HepG2 (cell line): ENCODE results near the gene PANK2. TPM values are rescaled to one million over a fixed set of nuclear protein-coding genes. Genes with fewer than 3 reads are reported as not detected.

Experiments
- AGO2 ChIP-seq: fragments of 200-400 bp; formaldehyde crosslinking; optimal IDR thresholded peaks from 2 replicates; pipeline ENCODE3; 2017; ENCODE audit warnings: mild to moderate bottlenecking, low read depth, low read length, moderate library complexity
- AHR ChIP-seq: IDR thresholded peaks from 2 replicates; pipeline ENCODE4 v1.6.1; 2018; ENCODE audit warnings: missing genetic modification reagents, missing compliant biosample characterization
- DMAP1 ChIP-seq: IDR thresholded peaks from 2 replicates; pipeline ENCODE4 v1.6.1; 2016
- MIXL1 ChIP-seq: IDR thresholded peaks from 2 replicates; pipeline ENCODE4 v1.6.1; 2016
- NFKB2 ChIP-seq: sonication (generic); formaldehyde crosslinking; IDR thresholded peaks from 2 replicates; pipeline ENCODE4 v1.4.0; 2020; ENCODE audit warnings: missing genetic modification reagents, borderline replicate concordance
- POLR2A ChIP-seq, 2 experiments: IDR thresholded peaks; 2 replicates each; pipeline ENCODE4 v1.6.1; 2011; ENCODE audit warnings: low read depth in 2 of 2, low read length in 2 of 2, mild to moderate bottlenecking in 1 of 2, moderate library complexity in 1 of 2; ENCODE audit not compliant: insufficient read depth in 1 of 2
- RFX1 ChIP-seq: fragments of 450-650 bp; IDR thresholded peaks from 2 replicates; pipeline ENCODE4 v1.6.1; 2017
- SAFB2 ChIP-seq: sonication (generic); formaldehyde crosslinking; IDR thresholded peaks from 2 replicates; pipeline ENCODE4 v1.5.1; 2020; ENCODE audit warnings: missing genetic modification reagents, low read depth, mild to moderate bottlenecking, borderline replicate concordance
- SATB2 ChIP-seq: sonication (generic); formaldehyde crosslinking; IDR thresholded peaks from 2 replicates; pipeline ENCODE4 v1.5.0; 2020; ENCODE audit warnings: missing genetic modification reagents
- SMARCC2 ChIP-seq: fragments of 450-650 bp; IDR thresholded peaks from 2 replicates; pipeline ENCODE4 v1.6.1; 2017; ENCODE audit warnings: antibody characterized with exemption, mild to moderate bottlenecking
- SOX13 ChIP-seq, 3 experiments: fragments of 450-650 bp in 1 of 3; sonication (generic) in 1 of 3; formaldehyde crosslinking in 1 of 3; IDR thresholded peaks in 2 of 3; conservative IDR thresholded peaks in 1 of 3; 2 replicates each; pipeline versions ENCODE4 v1.5.0 to v1.6.1; 2016 to 2020; ENCODE audit warnings: antibody characterized with exemption in 1 of 3, mild to moderate bottlenecking in 1 of 3, missing compliant biosample characterization in 1 of 3, missing genetic modification reagents in 1 of 3, moderate library complexity in 1 of 3
- STAT6 ChIP-seq: sonication (generic); formaldehyde crosslinking; IDR thresholded peaks from 2 replicates; pipeline ENCODE4 v1.4.0; 2020; ENCODE audit warnings: missing genetic modification reagents, mild to moderate bottlenecking, borderline replicate concordance
- TBP ChIP-seq: sonication (generic); formaldehyde crosslinking; IDR thresholded peaks from 2 replicates; pipeline ENCODE4 v1.5.0; 2020; ENCODE audit warnings: missing genetic modification reagents
- THYN1 ChIP-seq: sonication (generic); formaldehyde crosslinking; IDR thresholded peaks from 2 replicates; pipeline ENCODE4 v1.8.1; 2023; ENCODE audit warnings: low read depth, mild to moderate bottlenecking, moderate library complexity, missing genetic modification reagents, borderline replicate concordance
- ZFY ChIP-seq: sonication (generic); formaldehyde crosslinking; IDR thresholded peaks from 2 replicates; pipeline ENCODE4 v1.4.0; 2020; ENCODE audit warnings: missing genetic modification reagents
- ZNF263 ChIP-seq: sonication (generic); formaldehyde crosslinking; IDR thresholded peaks from 2 replicates; pipeline ENCODE4 v1.4.0; 2020; ENCODE audit warnings: missing genetic modification reagents
- ZNF710 ChIP-seq: sonication (generic); formaldehyde crosslinking; IDR thresholded peaks from 2 replicates; pipeline ENCODE4 v1.5.0; 2020; ENCODE audit warnings: mild to moderate bottlenecking, missing genetic modification reagents, borderline replicate concordance
- ZNF720 ChIP-seq: sonication (generic); formaldehyde crosslinking; IDR thresholded peaks from 2 replicates; pipeline ENCODE4 v1.4.0; 2020; ENCODE audit warnings: missing genetic modification reagents
- ZNF749 ChIP-seq: sonication (generic); formaldehyde crosslinking; IDR thresholded peaks from 2 replicates; pipeline ENCODE4 v1.8.0; 2022; ENCODE audit warnings: mild to moderate bottlenecking, missing genetic modification reagents, moderate library complexity, borderline replicate concordance
- ZNF776 ChIP-seq: sonication (generic); formaldehyde crosslinking; IDR thresholded peaks from 2 replicates; pipeline ENCODE4 v1.4.0; 2020; ENCODE audit warnings: mild to moderate bottlenecking, missing genetic modification reagents
- polyA plus RNA-seq, 8 experiments: library from polyadenylated mRNA; depleted of rRNA in 3 of 8; stranded (reverse) in 7 of 8; unstranded in 1 of 8; fragments of >200 nt; fragmentation: Illumina TruSeq in 4 of 8; extraction: Trizol in 4 of 8; gene quantifications; 2 replicates each; pipeline versions ENCODE4 v1.2.1 to v1.2.3, GENCODE V29; 2011 to 2016; ENCODE audit warnings: low read depth in 4 of 8, missing spikeins in 1 of 8, mixed read lengths in 1 of 8; ENCODE audit not compliant: insufficient read depth in 1 of 8
- total RNA-seq, 5 experiments: library from RNA; depleted of rRNA; stranded (reverse); fragments of >200 nt; fragmentation: Illumina TruSeq; extraction: Trizol; gene quantifications; 2 replicates each; pipeline ENCODE4 v1.2.3, GENCODE V29; 2016; ENCODE audit warnings: low read depth in 1 of 5

The PANK2 gene
- total and polyA plus RNA-seq, 2 of the 13 experiments (the other 11 are each of a cell fraction or from before 2014, with no cell fraction given): 39.2 to 123 TPM

GRCh38 chr20:3924304-3925112 is 35.3 kb downstream of the PANK2 start (continued):
- TF ChIP-seq STAT6 (CRISPR knock-in tag): no peak
- no peak for TF ChIP-seq ZNF720
- TF ChIP-seq NFKB2 (CRISPR knock-in tag): peak; percentile 39; the same call in 1 of the 2 replicates
- peak; percentile 93 for TF ChIP-seq AGO2
- TF ChIP-seq ZNF710 (CRISPR knock-in tag): no peak
- TF ChIP-seq ZNF263 (CRISPR knock-in tag): no peak
- TF ChIP-seq SMARCC2: no peak
- TF ChIP-seq ZFY (CRISPR knock-in tag): 0 out of 2 replicates have a peak, but pooled peaks have one; percentile 33
- peak in 1 of 2 experiments; percentile 58; a peak in 2 of 4 replicates for TF ChIP-seq POLR2A (IDR thresholded peaks at IDR 0.05; ENCODE audit: insufficient read depth in 1 of 2, low read depth in 2 of 2, low read length in 2 of 2)
- no peak for TF ChIP-seq THYN1
- no peak for TF ChIP-seq SAFB2 (CRISPR knock-in tag)
- no peak for TF ChIP-seq SATB2 (CRISPR knock-in tag)
- TF ChIP-seq AHR: no peak
- no peak for TF ChIP-seq RFX1
- TF ChIP-seq ZNF749 (CRISPR knock-in tag): 0 out of 2 replicates have a peak, but pooled peaks have one; percentile 26
- no peak for TF ChIP-seq MIXL1 (CRISPR knock-in tag)
- TF ChIP-seq ZNF776 (CRISPR knock-in tag): 0 out of 2 replicates have a peak, but pooled peaks have one; percentile 26
- no peak for TF ChIP-seq SOX13 (IDR thresholded peaks at IDR 0.05)
- TF ChIP-seq SOX13 (CRISPR knock-in tag; conservative IDR thresholded peaks at IDR 0.05 in 1 of 2, IDR thresholded peaks at IDR 0.05 in 1 of 2): no peak
- TF ChIP-seq DMAP1 (CRISPR knock-in tag): no peak
- no peak for TF ChIP-seq TBP
